VCaP (cell line): Measurements from ENCODE around the gene AKT1.
"Not testable (repeated sequence)": the region's sequence is repeated elsewhere in the genome, so short reads cannot be mapped to it uniquely, and the experiment has no call there.

Source experiments
- H3K27ac ChIP-seq: fragments of 450-650 bp; 2 replicates; pipeline ENCODE4 v1.5.1; 2017
- TF ChIP-seq, protein P1 (sequence below): fragments of 450-650 bp; conservative IDR thresholded peaks from 2 replicates; pipeline ENCODE4 v1.5.1; 2017; ENCODE audit warnings: mild to moderate bottlenecking, moderate library complexity

AKT1 gene

DNA sequence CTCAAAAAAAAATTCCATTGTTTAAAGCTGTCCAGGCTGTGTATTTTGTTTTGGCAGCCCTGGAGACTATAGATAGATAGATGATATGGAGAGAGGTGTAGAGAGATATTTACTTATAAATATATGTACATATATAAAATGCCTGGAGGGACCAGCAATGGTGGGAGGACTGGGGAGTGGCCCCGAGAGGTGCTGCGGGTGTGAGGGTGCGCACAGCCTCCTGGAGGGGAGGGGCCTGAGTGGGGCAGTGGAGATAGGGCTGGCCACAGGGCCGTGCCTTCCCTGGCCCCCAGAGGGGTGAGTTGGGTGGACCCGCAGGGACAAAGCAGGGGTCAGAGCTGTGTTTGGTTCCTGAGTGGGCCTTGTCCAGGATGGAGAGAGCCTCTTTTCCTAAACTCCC is 65.1 kb downstream of the AKT1 start:
- TF ChIP-seq, protein P1, sequence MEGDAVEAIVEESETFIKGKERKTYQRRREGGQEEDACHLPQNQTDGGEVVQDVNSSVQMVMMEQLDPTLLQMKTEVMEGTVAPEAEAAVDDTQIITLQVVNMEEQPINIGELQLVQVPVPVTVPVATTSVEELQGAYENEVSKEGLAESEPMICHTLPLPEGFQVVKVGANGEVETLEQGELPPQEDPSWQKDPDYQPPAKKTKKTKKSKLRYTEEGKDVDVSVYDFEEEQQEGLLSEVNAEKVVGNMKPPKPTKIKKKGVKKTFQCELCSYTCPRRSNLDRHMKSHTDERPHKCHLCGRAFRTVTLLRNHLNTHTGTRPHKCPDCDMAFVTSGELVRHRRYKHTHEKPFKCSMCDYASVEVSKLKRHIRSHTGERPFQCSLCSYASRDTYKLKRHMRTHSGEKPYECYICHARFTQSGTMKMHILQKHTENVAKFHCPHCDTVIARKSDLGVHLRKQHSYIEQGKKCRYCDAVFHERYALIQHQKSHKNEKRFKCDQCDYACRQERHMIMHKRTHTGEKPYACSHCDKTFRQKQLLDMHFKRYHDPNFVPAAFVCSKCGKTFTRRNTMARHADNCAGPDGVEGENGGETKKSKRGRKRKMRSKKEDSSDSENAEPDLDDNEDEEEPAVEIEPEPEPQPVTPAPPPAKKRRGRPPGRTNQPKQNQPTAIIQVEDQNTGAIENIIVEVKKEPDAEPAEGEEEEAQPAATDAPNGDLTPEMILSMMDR, result no peak
- no peak overlapping the region for H3K27ac ChIP-seq

DNA sequence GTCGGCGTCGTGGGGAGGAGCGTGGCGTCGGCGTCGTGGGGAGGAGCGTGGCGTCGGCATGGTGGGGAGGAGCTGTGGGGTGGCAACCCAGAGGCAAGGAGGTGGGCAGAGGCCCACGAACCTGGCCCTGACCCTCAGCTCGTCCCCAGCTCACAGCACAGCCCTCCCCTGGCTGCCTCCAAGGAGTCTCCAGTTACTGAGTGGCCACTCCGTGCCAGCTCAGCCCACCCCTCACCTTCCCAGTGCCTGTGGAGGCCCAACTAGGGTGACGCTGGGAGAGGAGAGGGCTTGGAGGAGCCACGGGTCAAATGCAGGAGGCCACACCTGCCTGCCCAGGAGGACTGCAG is 65.7 kb downstream of the AKT1 start:
- TF ChIP-seq, protein P1, result no peak
- no peak overlapping the region for H3K27ac ChIP-seq

DNA sequence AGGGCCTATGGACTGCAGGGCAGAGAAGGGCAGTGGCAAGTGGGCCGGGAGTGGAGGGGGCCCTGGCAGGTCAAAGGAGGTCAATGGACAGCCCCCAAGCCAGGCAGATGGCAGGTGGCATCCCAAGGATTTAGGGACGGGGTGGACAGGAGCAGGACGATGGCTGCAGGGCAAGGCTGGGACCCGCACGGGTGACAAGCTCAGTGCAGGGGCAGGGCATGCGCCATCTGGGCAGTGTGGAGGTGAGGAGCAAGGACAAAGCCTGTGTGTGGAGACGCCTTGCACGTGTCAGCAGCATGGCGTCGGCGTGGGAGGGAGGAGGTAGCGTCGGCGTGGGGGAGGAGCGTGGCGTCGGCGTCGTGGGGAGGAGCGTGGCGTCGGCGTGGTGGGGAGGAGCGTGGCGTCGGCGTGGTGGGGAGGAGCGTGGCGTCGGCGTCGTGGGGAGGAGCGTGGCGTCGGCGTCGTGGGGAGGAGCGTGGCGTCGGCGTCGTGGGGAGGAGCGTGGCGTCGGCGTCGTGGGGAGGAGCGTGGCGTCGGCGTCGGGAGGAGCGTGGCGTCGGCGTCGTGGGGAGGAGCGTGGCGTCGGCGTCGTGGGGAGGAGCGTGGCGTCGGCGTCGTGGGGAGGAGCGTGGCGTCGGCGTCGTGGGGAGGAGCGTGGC is 66.2 kb downstream of the AKT1 start:
- H3K27ac ChIP-seq, result not testable (repeated sequence)

DNA sequence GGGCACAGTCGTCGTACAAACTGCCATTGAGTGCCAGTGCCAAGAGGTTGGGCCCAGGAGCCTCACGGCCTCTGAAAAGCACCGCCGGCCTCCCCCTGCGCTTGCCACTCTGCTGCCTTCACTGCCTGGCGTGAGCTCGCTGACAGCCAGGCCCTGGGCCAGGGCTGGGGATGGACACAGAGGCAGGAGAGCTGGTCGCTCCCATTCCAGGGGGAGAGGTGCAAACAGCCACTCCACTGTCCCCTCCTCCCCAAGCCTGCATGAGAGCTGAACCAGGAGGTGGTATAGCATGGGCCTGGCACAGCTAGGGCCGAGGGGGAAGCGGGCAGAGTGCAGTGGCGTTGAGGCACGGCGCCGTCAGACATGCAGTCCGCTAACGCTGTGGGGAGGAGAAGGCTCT is 66.9 kb downstream of the AKT1 start:
- no peak overlapping the region for H3K27ac ChIP-seq
- TF ChIP-seq, protein P1, result no peak

DNA sequence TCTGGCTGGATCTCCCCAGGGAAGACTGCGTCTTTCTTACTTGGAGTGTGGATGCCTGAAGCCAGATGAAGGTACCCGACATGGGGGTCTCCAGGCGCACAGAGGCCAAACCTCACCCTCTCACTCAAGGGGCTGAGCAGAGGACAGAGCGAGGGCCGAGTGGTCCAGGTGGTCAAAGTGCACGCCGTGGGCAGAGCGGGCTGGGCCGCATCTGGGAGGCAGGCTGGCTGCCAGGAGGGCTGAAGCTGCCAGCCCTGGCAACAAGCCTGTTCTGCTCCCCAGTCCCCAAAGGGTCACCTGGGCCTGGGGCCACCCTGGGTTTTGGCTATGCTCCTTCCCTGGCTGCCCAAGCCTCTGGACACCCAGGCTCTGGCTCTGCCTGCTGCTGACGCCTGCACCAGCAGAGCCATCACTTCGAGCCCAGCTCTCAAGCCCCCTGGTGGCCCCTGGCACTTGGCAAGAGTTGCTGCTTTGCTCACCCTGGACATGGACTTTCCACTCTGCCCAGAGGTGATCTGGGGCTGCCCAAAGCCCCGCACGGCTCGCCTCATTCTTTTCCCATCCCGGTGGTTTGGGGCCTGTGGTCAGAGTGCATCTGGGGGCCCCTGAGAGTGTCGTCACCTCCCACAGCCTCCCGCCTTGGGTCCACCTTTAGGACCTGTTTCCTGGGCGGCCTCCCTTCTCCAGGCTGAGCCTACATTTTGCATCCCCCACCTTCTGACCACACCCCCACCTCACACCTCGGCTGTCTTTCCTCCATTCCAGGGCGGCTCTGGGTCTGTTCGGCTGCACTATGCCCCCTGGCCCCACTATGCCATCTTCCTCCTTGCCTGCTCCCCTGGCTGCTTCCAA is 68.7 kb downstream of the AKT1 start:
- TF ChIP-seq, protein P1, result no peak

DNA sequence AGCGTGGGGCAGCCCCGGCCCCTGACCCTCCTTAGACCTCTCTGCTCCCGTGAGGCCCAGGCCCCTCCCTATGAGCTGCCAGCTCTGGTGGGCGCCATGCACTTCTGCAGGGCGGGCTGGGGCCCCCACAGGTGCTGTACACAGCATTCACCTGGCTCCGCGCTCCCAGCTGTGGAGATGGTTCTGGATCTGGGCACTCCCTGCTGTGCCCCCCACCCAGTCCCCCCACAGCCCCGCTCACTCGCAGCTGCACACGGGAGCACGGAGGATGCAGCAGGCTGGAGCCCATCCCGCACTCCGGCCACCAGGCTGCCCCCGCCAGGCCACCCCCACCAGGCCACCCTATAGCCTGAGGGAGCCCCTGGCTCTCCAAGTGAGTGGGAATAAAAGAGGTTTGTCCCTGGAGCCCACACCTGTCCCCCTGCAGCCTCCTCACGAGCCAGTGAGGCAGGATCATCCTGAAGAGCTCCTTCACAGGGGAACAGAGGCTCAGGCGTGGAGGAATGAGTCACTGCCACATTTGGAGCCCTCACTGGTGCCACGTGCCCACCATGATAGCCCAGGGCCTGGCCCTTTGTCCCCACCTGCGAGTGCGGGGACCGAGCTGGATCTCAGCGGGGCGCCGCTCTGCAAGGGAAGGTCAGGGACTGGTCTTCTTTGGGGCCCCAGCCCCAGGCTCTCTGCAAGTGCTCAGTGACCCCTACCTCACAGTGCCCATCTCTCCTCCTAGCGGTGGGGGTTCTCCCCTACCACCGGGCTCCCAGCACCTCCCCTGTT is 69.6 kb downstream of the AKT1 start:
- TF ChIP-seq, protein P1, result no peak
- H3K27ac ChIP-seq, result no peak overlapping the region

More for the DNA sequence above, 68.7 kb downstream of the AKT1 start:
- no peak overlapping the region for H3K27ac ChIP-seq

DNA sequence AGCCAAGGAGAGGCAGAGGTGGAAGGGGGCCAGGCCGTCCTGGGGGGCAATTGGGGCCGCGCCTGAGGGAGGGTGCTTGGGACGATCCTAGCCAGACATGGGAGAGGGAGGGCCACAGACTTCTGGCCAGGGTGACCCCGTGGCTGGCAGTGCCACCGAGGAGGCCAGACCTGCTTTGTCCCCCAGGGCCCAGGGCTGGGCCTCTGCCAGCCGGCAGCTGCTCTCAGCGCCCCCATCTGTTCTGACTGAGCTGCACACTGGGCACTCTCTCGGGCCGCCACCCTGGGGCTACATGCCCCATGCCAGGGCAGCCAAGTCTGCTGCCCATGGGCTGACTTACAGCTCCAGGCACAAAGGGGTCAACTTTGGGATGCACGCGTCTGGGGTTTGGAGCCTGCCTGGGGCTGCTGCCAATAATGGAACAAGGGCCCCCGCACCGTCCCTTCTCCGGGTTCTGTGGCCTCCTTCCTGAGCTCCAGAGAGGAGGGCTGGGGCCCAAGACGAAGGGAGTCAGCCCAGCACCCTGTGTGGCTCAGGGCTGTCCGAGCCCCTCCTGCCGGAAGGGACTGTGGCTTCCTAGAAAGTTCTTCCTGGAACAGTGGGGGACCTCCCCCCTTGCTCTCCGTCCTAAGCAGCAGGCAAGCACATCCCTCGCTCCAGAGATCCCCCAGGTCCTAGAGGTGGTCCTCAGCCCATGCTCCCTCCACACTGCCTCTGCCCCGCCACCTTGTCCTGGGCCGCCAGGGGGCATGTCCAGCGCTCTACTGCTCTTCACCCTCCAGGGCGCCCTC is 70.4 kb downstream of the AKT1 start:
- TF ChIP-seq, protein P1, result no peak
- H3K27ac ChIP-seq, result no peak overlapping the region
